PFSK-1 (cell line): ENCODE data around the gene FIGNL2.

Experiments
- FOXP2 ChIP-seq: optimal IDR thresholded peaks from 2 replicates; pipeline ENCODE3; 2011; ENCODE audit warnings: borderline replicate concordance, control low read depth, inconsistent platforms; ENCODE audit not compliant: insufficient read depth; ENCODE audit errors: extremely low read length, extremely low read depth
- POLR2AphosphoS5 ChIP-seq: IDR thresholded peaks from 2 replicates; pipeline ENCODE4 v1.6.1; 2012; ENCODE audit warnings: low read depth, mild to moderate bottlenecking, control low read depth, low read length, moderate library complexity
- REST ChIP-seq, 2 experiments: IDR thresholded peaks; 2 replicates each; pipeline versions ENCODE4 v1.6.1 to v1.8.0; 2011 to 2012; ENCODE audit warnings: low read depth in 2 of 2, low read length in 2 of 2, control low read depth in 1 of 2, inconsistent platforms in 1 of 2, mild to moderate bottlenecking in 1 of 2, moderate library complexity in 1 of 2; ENCODE audit not compliant: insufficient read depth in 1 of 2
- SIN3A ChIP-seq: IDR thresholded peaks from 2 replicates; pipeline ENCODE4 v1.6.1; 2012; ENCODE audit warnings: mild to moderate bottlenecking, low read length, moderate library complexity, borderline replicate concordance; ENCODE audit not compliant: insufficient read depth
- TAF1 ChIP-seq: IDR thresholded peaks from 2 replicates; pipeline ENCODE4 v1.6.1; 2012; ENCODE audit warnings: low read length, control low read depth, borderline replicate concordance; ENCODE audit not compliant: insufficient read depth

- TF ChIP-seq POLR2AphosphoS5 (no peak), REST (IDR thresholded peaks at IDR 0.05; ENCODE audit: insufficient read depth in 1 of 2, low read depth in 2 of 2, low read length in 2 of 2) (no peak), TAF1 (no peak), SIN3A (no peak), FOXP2 (no peak)
Observed at GRCh38 chr12:51771008-51771407, 77.5 kb downstream of the FIGNL2 start.
